ENCODE results near the gene GALNT2. TPM values are rescaled to one million over a fixed set of nuclear protein-coding genes. Genes with fewer than 3 reads are reported as not detected.

Gene GALNT2
- total RNA-seq, 2 donors from 2014 or later = 36.8 to 50.7 TPM

GRCh38 chr1:230083053-230083452 is 16.0 kb downstream of the GALNT2 start:
- no peak for DNase-seq
- ATAC-seq = no peak
- intact Hi-C loops (cut with DNase I) = no loop called here

- intact Hi-C loops (cut with DNase I) = no loop called here
These were observed 16.8 kb downstream of the GALNT2 start for GRCh38 chr1:230083746-230084407.

GRCh38 chr1:230084408-230085177 is 17.6 kb downstream of the GALNT2 start:
- ATAC-seq = peak; percentile 48 to 92
- intact Hi-C loops (cut with DNase I) = no loop called here
- peak; percentile 74 for DNase-seq

More at GRCh38 chr1:230083746-230084407, 16.8 kb downstream of the GALNT2 start:
- ATAC-seq (peak in 1 of 2 donors; percentile 2), DNase-seq (no peak)

- ATAC-seq = no peak
- no peak for DNase-seq
- intact Hi-C loops (cut with DNase I) = no loop called here
These were observed 18.1 kb downstream of the GALNT2 start for GRCh38 chr1:230085178-230085515.

- intact Hi-C loops (cut with DNase I) = no loop called here
- DNase-seq = no peak
- peak in 1 of 2 donors; percentile 15 for ATAC-seq
These were observed 19.1 kb downstream of the GALNT2 start for GRCh38 chr1:230086151-230086550.

- intact Hi-C loops (cut with DNase I) = no loop called here
- DNase-seq (no peak), ATAC-seq (peak in 1 of 2 donors; percentile 7)
These were observed 20.1 kb downstream of the GALNT2 start for GRCh38 chr1:230087028-230087716.

GRCh38 chr1:230087717-230088105 is 20.7 kb downstream of the GALNT2 start:
- intact Hi-C loops (cut with DNase I) = no loop called here

GRCh38 chr1:230090194-230090711 is 23.2 kb downstream of the GALNT2 start:
- DNase-seq = no peak
- no peak for ATAC-seq
- intact Hi-C loops (cut with DNase I) = no loop called here

More at GRCh38 chr1:230087717-230088105, 20.7 kb downstream of the GALNT2 start:
- no peak for DNase-seq
- ATAC-seq = no peak

GRCh38 chr1:230091473-230092231 is 24.6 kb downstream of the GALNT2 start:
- ATAC-seq (no peak), DNase-seq (no peak)
- intact Hi-C loops (cut with DNase I) = no loop called here

- ATAC-seq = no peak
- no peak for DNase-seq
- intact Hi-C loops (cut with DNase I) = no loop called here
These were observed 27.7 kb downstream of the GALNT2 start for GRCh38 chr1:230094746-230095145.

GRCh38 chr1:230095938-230096337 is 28.9 kb downstream of the GALNT2 start:
- ATAC-seq (no peak), DNase-seq (no peak)
- intact Hi-C loops (cut with DNase I) = no loop called here

GRCh38 chr1:230097370-230097769 is 30.3 kb downstream of the GALNT2 start:
- ATAC-seq (no peak), DNase-seq (no peak)
- intact Hi-C loops (cut with DNase I) = no loop called here

GRCh38 chr1:230098723-230099122 is 31.7 kb downstream of the GALNT2 start:
- intact Hi-C loops (cut with DNase I) = no loop called here
- ATAC-seq = no peak
- DNase-seq = no peak

GRCh38 chr1:230099465-230099864 is 32.4 kb downstream of the GALNT2 start:
- intact Hi-C loops (cut with DNase I) = no loop called here
- no peak for ATAC-seq
- DNase-seq = no peak

- ATAC-seq = no peak
- intact Hi-C loops (cut with DNase I) = loop anchor here in 1 of 2 donors (10.0 kb wide), 1 partner anchor 114 kb away; no protein-coding TSS in a partner anchor
- no peak for DNase-seq
These were observed 33.9 kb downstream of the GALNT2 start for GRCh38 chr1:230100932-230101331.

GRCh38 chr1:230101556-230101955 is 34.5 kb downstream of the GALNT2 start:
- DNase-seq (no peak), ATAC-seq (no peak)
- intact Hi-C loops (cut with DNase I) = loop anchor here in 1 of 2 donors (10.0 kb wide), 1 partner anchor 113 kb away; no protein-coding TSS in a partner anchor

GRCh38 chr1:230102046-230102445 is 35.0 kb downstream of the GALNT2 start:
- intact Hi-C loops (cut with DNase I) = loop anchor here in 1 of 2 donors (10.0 kb wide), 1 partner anchor 113 kb away; no protein-coding TSS in a partner anchor

GRCh38 chr1:230102472-230102871 is 35.4 kb downstream of the GALNT2 start:
- ATAC-seq (no peak), DNase-seq (no peak)
- intact Hi-C loops (cut with DNase I) = loop anchor here in 1 of 2 donors (10.0 kb wide), 1 partner anchor 112 kb away; no protein-coding TSS in a partner anchor

More at GRCh38 chr1:230102046-230102445, 35.0 kb downstream of the GALNT2 start:
- ATAC-seq = no peak
- DNase-seq = no peak
